ENCODE results near the gene SLC24A5. TPM values are rescaled to one million over a fixed set of nuclear protein-coding genes. Genes with fewer than 3 reads are reported as not detected.

The SLC24A5 gene
- total and polyA plus RNA-seq, 2 of the 4 experiments (the other 2 are of a cell fraction) = not detected

DNA sequence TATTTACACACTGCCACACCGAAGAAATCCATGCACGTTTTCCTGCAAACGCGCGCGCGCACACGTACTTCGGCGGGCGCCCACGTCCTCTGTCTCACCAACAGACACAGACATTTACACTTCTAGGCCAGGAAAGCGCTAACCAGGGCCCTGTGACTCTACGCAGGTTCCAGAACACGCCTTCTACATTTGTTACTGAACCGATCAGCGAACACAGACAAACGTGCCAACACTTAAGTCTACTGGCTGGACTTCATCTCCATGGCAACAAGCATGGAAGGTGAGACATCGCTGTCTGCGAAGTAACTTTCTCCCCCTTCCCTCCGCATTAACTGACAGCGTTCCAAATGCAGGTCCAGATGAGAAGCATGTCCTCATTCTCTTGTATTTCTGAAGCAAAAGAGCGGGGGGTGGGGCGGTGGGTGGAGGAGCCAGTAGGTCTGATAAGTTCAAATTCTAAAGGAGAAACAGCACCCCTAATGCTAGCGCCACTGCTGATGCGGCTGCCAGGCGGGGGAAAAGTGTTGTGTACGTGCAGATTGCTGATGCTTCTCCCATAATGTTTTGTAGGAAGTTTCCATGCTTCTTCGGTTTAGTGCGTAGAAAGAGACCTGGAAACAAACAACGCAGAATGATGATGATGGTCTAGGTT lies 70.9 kb downstream of the SLC24A5 start, which contains the start of gene CTXN2:
Gene CTXN2 (plus strand): TSS at position 92 of the 652 bp plus-strand sequence. CDS start 9,636 bp downstream, outside the sequence.
- BruUV-seq (replicated peaks) = no TSS peak
- H4K20me1 ChIP-seq (ENCODE audit: insufficient read depth, low read length) = no peaks in the 10 kb centered on the region
- H2BK20ac ChIP-seq (ENCODE audit: low read depth, low read length) = no peak within 1 kb of the TSS
- no peaks in the 10 kb centered on the region for H3K36me3 ChIP-seq (ENCODE audit: control insufficient read depth, insufficient read depth, low read length)
- H3K4me2 ChIP-seq (ENCODE audit: low read depth, low read length) = peak within 1 kb of the TSS; percentile 53
- no peak within 1 kb of the TSS for H3K18ac ChIP-seq (ENCODE audit: low read depth, low read length)
- H2AK5ac ChIP-seq (ENCODE audit: low read depth, low read length) = no peak within 1 kb of the TSS
- ChIA-PET CTCF (no interaction called here), POLR2A (ENCODE audit: unreplicated experiment) (no interaction called here)
- H3K9ac ChIP-seq (ENCODE audit: low read depth, low read length) = no peak within 1 kb of the TSS
- in situ Hi-C loops (cut with MboI; ENCODE audit: low sequenced_read_pairs) (no loop called here), intact Hi-C loops (cut with micrococcal nuclease) (no loop called here), dilution Hi-C loops (cut with HindIII; ENCODE audit: low sequenced_read_pairs, unreplicated experiment) (no loop called here)
- H3K9me3 ChIP-seq (ENCODE audit: control insufficient read depth, insufficient read depth, low read length) = no peaks in the 10 kb centered on the region
- H2AFZ ChIP-seq (replicated peaks; ENCODE audit: low read length, poor library complexity) = no peak within 1 kb of the TSS
- no peak within 1 kb of the TSS for H3K23ac ChIP-seq (ENCODE audit: low read depth, low read length)
- no peak within 1 kb of the TSS for H4K5ac ChIP-seq (ENCODE audit: low read depth, low read length)
- H4K8ac ChIP-seq (ENCODE audit: low read depth in 2 of 2, low read length in 2 of 2) = no peak within 1 kb of the TSS
- peaks cover 5% of the 10 kb centered on the region; the same call in 1 of the 2 replicates for H3K27me3 ChIP-seq (ENCODE audit: control insufficient read depth, insufficient read depth, low read length)
- H3K9me1 ChIP-seq (ENCODE audit: insufficient read depth, low read length) = no peaks in the 10 kb centered on the region
- H4K91ac ChIP-seq (ENCODE audit: insufficient read depth, low read depth, low read length) = no peak within 1 kb of the TSS
- no peak for ATAC-seq (ENCODE audit: low read depth)
- H3K4me1 ChIP-seq (ENCODE audit: control insufficient read depth, insufficient read depth, low read length) = no peaks in the 10 kb centered on the region
- no peak within 1 kb of the TSS for H3K14ac ChIP-seq (replicated peaks; ENCODE audit: low read depth, low read length)
- no peak for DNase-seq
- no peak within 1 kb of the TSS for H2BK120ac ChIP-seq (ENCODE audit: low read depth, low read length)
- H3K56ac ChIP-seq (ENCODE audit: extremely low read depth, insufficient read depth, low read length) = no peak within 1 kb of the TSS
- no peak within 1 kb of the TSS for H3K4ac ChIP-seq (ENCODE audit: low read depth, low read length)
- H3K4me3 ChIP-seq (ENCODE audit: insufficient read depth, low read depth, low read length) = peak within 1 kb of the TSS; percentile 24; the same call in 1 of the 2 replicates
- TF ChIP-seq NFE2L2 (IDR thresholded peaks at IDR 0.05; ENCODE audit: low read depth, low read length) = no peak
- TF ChIP-seq MAFK (IDR thresholded peaks at IDR 0.05; ENCODE audit: low read depth, low read length) = no peak
- no peak for TF ChIP-seq RAD21 (IDR thresholded peaks at IDR 0.05; ENCODE audit: low read length)
- no peak for TF ChIP-seq FOS (IDR thresholded peaks at IDR 0.05; ENCODE audit: low read depth, low read length)
- TF ChIP-seq, protein P1, sequence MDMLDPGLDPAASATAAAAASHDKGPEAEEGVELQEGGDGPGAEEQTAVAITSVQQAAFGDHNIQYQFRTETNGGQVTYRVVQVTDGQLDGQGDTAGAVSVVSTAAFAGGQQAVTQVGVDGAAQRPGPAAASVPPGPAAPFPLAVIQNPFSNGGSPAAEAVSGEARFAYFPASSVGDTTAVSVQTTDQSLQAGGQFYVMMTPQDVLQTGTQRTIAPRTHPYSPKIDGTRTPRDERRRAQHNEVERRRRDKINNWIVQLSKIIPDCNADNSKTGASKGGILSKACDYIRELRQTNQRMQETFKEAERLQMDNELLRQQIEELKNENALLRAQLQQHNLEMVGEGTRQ (IDR thresholded peaks at IDR 0.05; ENCODE audit: low read depth, low read length) = no peak
- no peak for TF ChIP-seq BHLHE40 (IDR thresholded peaks at IDR 0.05; ENCODE audit: low read depth, low read length)
- no peak for TF ChIP-seq CHD1 (IDR thresholded peaks at IDR 0.05; ENCODE audit: low read depth, low read length)
- TF ChIP-seq, protein P2, sequence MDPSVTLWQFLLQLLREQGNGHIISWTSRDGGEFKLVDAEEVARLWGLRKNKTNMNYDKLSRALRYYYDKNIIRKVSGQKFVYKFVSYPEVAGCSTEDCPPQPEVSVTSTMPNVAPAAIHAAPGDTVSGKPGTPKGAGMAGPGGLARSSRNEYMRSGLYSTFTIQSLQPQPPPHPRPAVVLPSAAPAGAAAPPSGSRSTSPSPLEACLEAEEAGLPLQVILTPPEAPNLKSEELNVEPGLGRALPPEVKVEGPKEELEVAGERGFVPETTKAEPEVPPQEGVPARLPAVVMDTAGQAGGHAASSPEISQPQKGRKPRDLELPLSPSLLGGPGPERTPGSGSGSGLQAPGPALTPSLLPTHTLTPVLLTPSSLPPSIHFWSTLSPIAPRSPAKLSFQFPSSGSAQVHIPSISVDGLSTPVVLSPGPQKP (IDR thresholded peaks at IDR 0.05; ENCODE audit: borderline replicate concordance, low read depth, low read length) = no peak
- TF ChIP-seq RCOR1 (IDR thresholded peaks at IDR 0.05; ENCODE audit: insufficient replicate concordance, low read length) = no peak
- TF ChIP-seq CEBPB (IDR thresholded peaks at IDR 0.05; ENCODE audit: low read depth, low read length) = no peak
- whole genome bisulfite sequencing, 2 experiments (ENCODE audit: extremely low coverage in 2 of 2, insufficient read length in 1 of 2) = 14% methylated on average over 14 of the region's 31 CpGs; no CpG with 5 or more reads in 1 of the 2 experiments
- no peak within 1 kb of the TSS for H2AK9ac ChIP-seq (replicated peaks; ENCODE audit: low read depth, low read length, poor library complexity)
- H2BK15ac ChIP-seq (ENCODE audit: low read depth, low read length) = no peak within 1 kb of the TSS
- no peaks in the 10 kb centered on the region for H3K79me1 ChIP-seq (ENCODE audit: low read depth in 1 of 2, low read length in 2 of 2)
- no peak within 1 kb of the TSS for H3K27ac ChIP-seq (ENCODE audit: insufficient read depth, low read length)
- H2BK5ac ChIP-seq (ENCODE audit: low read depth, low read length, poor library complexity, severe bottlenecking) = no peak within 1 kb of the TSS
